ENCODE measurements around the gene UGT1A10.

Gene UGT1A10

DNA sequence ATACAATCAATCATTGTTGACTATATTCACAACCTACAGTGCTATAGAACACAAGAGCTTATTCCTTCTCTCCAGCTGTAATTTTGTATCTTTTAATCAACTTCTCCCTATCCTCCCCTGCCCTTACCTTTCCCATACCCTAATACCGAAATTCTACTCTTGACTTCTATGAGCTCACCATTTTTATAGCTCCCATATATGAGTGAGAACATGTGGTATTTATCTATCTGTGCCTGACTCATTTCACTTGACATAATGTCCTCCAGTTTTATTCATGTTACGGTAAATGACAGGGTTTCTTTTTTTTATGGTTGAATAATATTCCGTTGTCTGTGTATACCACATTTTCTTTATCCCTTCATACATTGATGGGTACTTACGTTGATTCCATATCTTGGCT is 144.5 kb downstream of the UGT1A10 start:
- no peaks in the 10 kb centered on the region for H3K36me3 ChIP-seq (ENCODE audit: control insufficient read depth, insufficient read depth, low read length)

GRCh38 chr2:233789554-233789953 is 153.3 kb downstream of the UGT1A10 start:
- Histone ChIP-seq H3K36me3 (ENCODE audit: control insufficient read depth, insufficient read depth, low read length) (no peaks in the 10 kb centered on the region), H3K27me3 (replicated peaks; ENCODE audit: control insufficient read depth, insufficient read depth, low read length) (no peaks in the 10 kb centered on the region), H3K4me3 (replicated peaks; ENCODE audit: low read depth, low read length) (no peak overlapping the region)
- TF ChIP-seq, protein P1, sequence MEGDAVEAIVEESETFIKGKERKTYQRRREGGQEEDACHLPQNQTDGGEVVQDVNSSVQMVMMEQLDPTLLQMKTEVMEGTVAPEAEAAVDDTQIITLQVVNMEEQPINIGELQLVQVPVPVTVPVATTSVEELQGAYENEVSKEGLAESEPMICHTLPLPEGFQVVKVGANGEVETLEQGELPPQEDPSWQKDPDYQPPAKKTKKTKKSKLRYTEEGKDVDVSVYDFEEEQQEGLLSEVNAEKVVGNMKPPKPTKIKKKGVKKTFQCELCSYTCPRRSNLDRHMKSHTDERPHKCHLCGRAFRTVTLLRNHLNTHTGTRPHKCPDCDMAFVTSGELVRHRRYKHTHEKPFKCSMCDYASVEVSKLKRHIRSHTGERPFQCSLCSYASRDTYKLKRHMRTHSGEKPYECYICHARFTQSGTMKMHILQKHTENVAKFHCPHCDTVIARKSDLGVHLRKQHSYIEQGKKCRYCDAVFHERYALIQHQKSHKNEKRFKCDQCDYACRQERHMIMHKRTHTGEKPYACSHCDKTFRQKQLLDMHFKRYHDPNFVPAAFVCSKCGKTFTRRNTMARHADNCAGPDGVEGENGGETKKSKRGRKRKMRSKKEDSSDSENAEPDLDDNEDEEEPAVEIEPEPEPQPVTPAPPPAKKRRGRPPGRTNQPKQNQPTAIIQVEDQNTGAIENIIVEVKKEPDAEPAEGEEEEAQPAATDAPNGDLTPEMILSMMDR (IDR thresholded peaks at IDR 0.05; ENCODE audit: insufficient read depth, low read length, poor library complexity, severe bottlenecking): no peak
- no peak for DNase-seq (ENCODE audit: extremely low read depth, insufficient read length)

More for the DNA sequence above, 144.5 kb downstream of the UGT1A10 start:
- TF ChIP-seq, protein P1 (IDR thresholded peaks at IDR 0.05; ENCODE audit: insufficient read depth, low read length, poor library complexity, severe bottlenecking): no peak
- DNase-seq (ENCODE audit: extremely low read depth, insufficient read length): no peak
- no peaks in the 10 kb centered on the region for H3K27me3 ChIP-seq (replicated peaks; ENCODE audit: control insufficient read depth, insufficient read depth, low read length)
- no peak overlapping the region for H3K4me3 ChIP-seq (replicated peaks; ENCODE audit: low read depth, low read length)

GRCh38 chr2:233791151-233791882 is 155.1 kb downstream of the UGT1A10 start:
- TF ChIP-seq, protein P1 (IDR thresholded peaks at IDR 0.05; ENCODE audit: insufficient read depth, low read length, poor library complexity, severe bottlenecking): no peak
- no peak for DNase-seq (ENCODE audit: extremely low read depth, insufficient read length)
- no peaks in the 10 kb centered on the region for H3K36me3 ChIP-seq (ENCODE audit: control insufficient read depth, insufficient read depth, low read length)

GRCh38 chr2:233791883-233792329 is 155.7 kb downstream of the UGT1A10 start:
- no peak overlapping the region for H3K4me3 ChIP-seq (replicated peaks; ENCODE audit: low read depth, low read length)
- H3K27me3 ChIP-seq (replicated peaks; ENCODE audit: control insufficient read depth, insufficient read depth, low read length): no peaks in the 10 kb centered on the region; the same call in 1 of the 2 replicates
- no peaks in the 10 kb centered on the region for H3K36me3 ChIP-seq (ENCODE audit: control insufficient read depth, insufficient read depth, low read length)
- TF ChIP-seq, protein P1 (IDR thresholded peaks at IDR 0.05; ENCODE audit: insufficient read depth, low read length, poor library complexity, severe bottlenecking): no peak
- DNase-seq (ENCODE audit: extremely low read depth, insufficient read length): no peak

More at GRCh38 chr2:233791151-233791882, 155.1 kb downstream of the UGT1A10 start:
- no peaks in the 10 kb centered on the region for H3K27me3 ChIP-seq (replicated peaks; ENCODE audit: control insufficient read depth, insufficient read depth, low read length)
- H3K4me3 ChIP-seq (replicated peaks; ENCODE audit: low read depth, low read length): no peak overlapping the region

DNA sequence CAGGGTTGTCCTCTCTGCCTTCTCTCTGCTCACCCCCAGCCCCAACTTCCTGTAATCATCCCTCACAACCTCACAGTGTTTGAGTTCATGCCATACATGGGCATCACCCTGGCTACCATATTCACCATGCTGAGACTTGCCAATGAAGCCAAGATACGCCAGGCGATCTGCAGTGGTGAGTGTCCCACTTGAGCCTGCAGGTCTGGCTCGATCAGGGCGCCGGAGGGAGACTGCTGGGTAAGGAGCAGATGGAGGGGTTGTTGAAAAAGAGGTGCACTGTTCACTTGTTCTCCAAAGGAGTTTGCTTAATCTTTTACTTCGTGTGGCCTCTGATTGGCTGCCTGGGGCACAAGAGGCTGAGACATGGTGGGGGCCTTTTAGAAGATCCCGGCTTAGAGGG is 156.5 kb downstream of the UGT1A10 start:
- TF ChIP-seq, protein P1 (IDR thresholded peaks at IDR 0.05; ENCODE audit: insufficient read depth, low read length, poor library complexity, severe bottlenecking): no peak

More for the DNA sequence above, 156.5 kb downstream of the UGT1A10 start:
- Histone ChIP-seq H3K27me3 (replicated peaks; ENCODE audit: control insufficient read depth, insufficient read depth, low read length) (no peaks in the 10 kb centered on the region; the same call in 1 of the 2 replicates), H3K36me3 (ENCODE audit: control insufficient read depth, insufficient read depth, low read length) (no peaks in the 10 kb centered on the region), H3K4me3 (replicated peaks; ENCODE audit: low read depth, low read length) (no peak overlapping the region)
- DNase-seq (ENCODE audit: extremely low read depth, insufficient read length): no peak

Data from GM06990 (cell line).